Astrocyte of the cerebellum (primary cell): Measurements from ENCODE around the gene CTU2.

Experiments used
- DNase-seq: peaks from one replicate; pipeline ENCODE4 v3.0.0-alpha.2; 2011; ENCODE audit warnings: low read depth
- H3K4me3 ChIP-seq: 2 replicates; pipeline ENCODE4 v1.5.1; 2011; ENCODE audit warnings: mild to moderate bottlenecking, low read depth, low read length, moderate library complexity
- in situ Hi-C: cut with HindIII; loops from 2 replicates; pipeline ENCODE4 v1.10.0; 2017; ENCODE audit warnings: low sequenced_read_pairs
- TF ChIP-seq, protein P1 (sequence below): IDR thresholded peaks from 2 replicates; pipeline ENCODE4 v1.5.1; 2012; ENCODE audit warnings: low read length, low read depth, moderate library complexity, mild to moderate bottlenecking; ENCODE audit errors: missing control alignments

Gene CTU2

DNA sequence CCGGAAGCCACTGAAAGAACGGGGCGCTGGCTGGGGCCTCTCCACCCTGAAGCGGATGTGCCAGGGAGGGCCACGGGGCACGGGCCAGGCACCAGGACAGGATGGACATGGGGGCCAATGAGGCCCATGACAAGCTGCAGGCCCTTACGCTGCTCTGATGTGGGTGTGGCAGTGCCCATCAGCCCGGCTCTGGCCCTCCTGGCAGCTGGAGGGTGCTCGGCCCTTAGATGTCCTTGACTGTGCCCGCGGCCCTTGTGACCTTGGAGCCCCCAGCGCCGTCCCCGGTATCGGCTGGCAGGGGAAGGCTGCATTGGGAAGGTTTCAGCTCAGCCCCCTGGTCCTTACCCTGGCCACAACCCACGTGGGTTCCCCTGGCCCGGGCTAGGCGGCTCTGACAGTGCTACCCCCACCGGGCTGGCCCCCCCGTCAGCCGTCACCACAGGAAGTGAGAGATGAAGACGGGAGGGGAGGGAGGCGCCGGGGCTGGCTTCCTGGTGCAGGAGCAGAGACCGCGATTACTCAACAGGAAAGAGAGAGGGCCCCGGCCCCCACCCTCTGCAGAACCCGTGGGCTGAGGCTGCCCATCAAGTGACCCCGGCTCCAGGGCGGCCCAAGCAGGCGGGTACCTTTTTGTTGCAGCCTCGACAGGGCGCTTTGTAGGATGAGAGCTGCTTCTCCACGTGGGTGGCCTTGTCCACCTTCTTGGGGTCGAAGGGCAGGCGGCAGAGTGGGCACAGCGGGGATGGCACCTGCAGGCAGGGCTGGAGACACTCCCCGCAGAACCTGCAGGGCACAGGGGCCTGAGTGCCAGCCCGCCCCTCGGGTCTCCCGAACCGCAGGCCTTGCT, 5.4 kb upstream of the CTU2 start:
- in situ Hi-C loops: no loop called here
- DNase-seq: peak; percentile 37
- no peak overlapping the region for H3K4me3 ChIP-seq
- TF ChIP-seq, protein P1, sequence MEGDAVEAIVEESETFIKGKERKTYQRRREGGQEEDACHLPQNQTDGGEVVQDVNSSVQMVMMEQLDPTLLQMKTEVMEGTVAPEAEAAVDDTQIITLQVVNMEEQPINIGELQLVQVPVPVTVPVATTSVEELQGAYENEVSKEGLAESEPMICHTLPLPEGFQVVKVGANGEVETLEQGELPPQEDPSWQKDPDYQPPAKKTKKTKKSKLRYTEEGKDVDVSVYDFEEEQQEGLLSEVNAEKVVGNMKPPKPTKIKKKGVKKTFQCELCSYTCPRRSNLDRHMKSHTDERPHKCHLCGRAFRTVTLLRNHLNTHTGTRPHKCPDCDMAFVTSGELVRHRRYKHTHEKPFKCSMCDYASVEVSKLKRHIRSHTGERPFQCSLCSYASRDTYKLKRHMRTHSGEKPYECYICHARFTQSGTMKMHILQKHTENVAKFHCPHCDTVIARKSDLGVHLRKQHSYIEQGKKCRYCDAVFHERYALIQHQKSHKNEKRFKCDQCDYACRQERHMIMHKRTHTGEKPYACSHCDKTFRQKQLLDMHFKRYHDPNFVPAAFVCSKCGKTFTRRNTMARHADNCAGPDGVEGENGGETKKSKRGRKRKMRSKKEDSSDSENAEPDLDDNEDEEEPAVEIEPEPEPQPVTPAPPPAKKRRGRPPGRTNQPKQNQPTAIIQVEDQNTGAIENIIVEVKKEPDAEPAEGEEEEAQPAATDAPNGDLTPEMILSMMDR: no peak

DNA sequence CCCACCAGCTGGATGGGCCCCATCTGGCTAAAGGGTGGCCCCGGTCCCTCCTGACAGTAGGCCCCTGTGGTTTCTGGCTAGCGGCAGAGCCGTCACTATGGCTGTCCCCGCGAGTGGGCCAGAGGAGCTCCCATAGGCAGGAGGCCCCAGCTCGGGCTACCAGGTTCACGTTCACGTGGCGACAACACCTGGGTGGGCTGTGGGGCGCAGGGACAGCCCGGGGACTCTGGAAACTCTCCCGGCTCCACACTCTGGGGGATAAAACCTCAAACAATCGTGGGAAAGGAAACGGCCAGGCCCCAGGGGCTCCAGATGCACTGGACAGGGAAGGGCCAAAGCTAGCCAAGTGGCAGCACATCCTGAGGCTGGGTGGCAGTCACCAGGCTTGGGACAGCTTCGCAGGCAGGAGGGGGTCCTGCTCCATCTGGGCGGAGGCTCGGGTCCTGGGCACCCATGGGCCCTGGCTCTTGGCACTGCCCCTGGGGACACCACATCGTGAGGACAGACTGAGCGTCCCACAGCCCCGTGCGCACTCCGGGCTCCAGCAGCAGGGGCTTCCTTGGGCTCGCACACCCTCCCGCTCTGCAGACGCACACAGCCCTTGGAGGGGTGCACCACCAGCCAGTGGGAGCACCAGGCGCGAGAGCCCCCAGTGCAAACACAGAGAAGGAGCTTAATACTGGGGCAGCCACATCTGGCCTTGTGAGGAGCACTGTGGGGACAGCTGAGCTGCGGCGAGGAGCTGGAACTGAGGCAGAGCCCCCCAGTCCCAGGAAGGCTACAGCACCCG, 4.5 kb upstream of the CTU2 start:
- TF ChIP-seq, protein P1: no peak
- no peak for DNase-seq
- in situ Hi-C loops: no loop called here
- no peak overlapping the region for H3K4me3 ChIP-seq

DNA sequence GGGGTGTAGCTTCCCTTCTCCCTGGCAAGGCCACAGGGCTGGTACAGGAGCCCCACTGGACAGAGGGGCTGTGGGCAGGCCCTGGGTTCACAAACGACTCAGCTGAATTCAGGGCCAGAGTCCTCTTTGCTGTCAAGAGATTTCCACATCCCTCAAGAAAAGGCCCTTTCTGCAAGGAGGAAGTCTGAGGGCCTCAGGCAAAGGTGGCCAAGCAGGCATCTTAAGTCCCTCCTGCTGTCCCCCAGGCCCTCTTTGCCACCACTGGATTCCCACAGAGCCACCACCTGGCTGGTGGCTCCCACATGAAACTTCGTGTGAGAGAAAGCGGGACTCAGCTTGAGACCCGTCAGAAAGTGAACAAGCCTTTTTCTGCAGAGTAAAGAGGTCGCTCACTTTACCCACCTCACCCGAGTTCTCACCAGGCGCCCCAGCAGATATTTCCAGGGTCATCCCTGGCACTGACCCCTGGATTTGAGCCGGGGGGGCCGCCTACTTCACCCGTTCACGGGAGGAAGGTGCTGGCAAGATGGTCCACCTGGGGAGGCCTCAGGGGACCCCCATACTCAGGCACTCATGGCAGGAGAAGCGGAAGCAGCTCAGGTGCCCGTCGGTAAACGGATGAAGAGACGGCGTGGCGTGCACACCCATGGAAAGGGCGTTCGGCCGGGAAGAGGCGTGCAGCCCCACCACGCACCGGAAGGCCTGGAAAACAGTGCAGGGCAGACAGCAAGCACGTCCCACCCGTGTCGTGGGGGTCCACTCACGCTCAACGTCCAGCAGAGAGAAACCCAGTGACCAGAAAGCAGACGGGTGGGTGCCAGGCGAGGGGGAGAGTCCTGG, 3.7 kb upstream of the CTU2 start:
- DNase-seq: no peak
- in situ Hi-C loops: no loop called here
- H3K4me3 ChIP-seq: no peak overlapping the region

DNA sequence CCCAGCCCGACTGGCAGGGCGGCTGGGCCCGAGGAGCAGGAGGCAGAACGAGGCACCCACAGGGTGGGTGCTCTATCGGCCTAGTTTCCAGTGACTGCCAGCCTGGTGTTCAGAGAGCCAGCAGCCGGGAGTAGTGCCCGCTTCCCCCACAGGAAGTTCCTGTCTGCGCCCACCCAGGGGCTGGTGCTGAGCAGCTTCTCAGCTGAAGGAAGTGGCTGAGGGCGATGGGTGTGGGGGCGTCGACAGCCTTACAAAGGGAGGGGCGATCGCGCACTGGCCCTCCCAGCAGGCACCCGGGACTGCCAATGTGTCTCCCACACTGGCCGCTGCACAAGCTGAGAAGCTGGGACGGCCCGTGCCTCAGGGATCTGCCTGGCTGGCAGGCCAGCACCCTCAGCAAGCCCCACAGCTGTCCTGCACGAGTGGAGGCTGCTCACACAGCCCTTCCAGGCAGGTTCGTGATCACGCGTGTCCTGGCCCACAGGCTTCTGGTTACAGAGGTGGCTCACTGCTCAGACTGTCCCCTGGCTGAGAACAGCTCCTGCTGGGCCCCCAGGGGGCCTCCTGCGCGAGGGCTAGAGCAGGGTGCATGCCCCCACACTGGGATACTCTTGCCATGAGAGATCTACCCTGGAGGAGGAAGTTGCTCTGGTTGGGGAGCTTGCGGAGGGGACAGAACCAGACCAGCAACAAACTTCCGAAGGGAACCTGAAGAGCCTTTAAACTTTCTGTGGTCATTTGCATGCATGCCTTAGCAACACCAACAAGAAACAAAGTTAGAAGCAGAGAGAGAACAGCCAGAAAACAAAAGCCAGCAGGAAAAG, 2.6 kb upstream of the CTU2 start:
- TF ChIP-seq, protein P1: no peak
- no peak overlapping the region for H3K4me3 ChIP-seq
- in situ Hi-C loops: no loop called here
- no peak for DNase-seq

More for the DNA sequence above, 3.7 kb upstream of the CTU2 start:
- TF ChIP-seq, protein P1: no peak

DNA sequence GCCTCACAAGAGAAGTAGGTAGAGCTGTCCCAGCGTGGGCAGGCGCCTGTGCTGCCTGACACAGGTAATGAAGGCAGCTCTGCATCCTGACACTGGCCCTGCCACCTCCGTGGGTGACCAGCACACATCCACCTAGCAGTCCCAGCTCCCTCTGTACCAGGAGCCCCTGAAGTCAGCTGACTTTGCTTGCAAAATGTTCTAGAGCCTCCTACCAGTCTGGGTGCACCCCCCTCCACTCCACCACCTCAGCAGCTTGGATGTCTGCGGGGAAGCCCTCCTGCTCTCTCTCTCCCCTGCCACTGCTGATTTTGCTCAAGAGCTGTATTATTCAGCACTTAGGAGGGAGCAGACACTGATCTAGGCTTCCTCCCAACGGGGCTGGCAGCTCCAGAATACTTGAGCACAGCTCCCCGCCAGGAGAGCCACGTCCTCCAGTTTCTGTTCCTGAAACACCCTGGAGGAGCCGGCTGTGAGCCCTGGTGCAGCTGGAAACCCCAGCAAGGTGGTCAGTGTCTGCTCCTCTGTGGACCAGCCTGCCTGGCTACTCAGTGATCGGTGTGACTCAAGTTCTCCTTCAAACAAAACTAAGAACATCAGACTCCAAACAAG, 1.1 kb upstream of the CTU2 start:
- H3K4me3 ChIP-seq: peak overlapping the region; percentile 95
- TF ChIP-seq, protein P1: no peak
- no peak for DNase-seq
- in situ Hi-C loops: no loop called here
